HFFc6 (cell line): Measurements from ENCODE around the gene DEPDC4. TPM values are rescaled to one million over a fixed set of nuclear protein-coding genes. Genes with fewer than 3 reads are reported as not detected.

Experiments
- DNase-seq: peaks from one replicate; pipeline ENCODE4 v3.0.0-alpha.2; 2018
- H3K27ac Mint-ChIP-seq: 2 replicates; pipeline ENCODE4 v1.8.0; 2020; ENCODE audit warnings: mild to moderate bottlenecking, mixed read lengths
- H3K27me3 Mint-ChIP-seq: 2 replicates; pipeline ENCODE4 v1.8.0; 2021; ENCODE audit warnings: mild to moderate bottlenecking, moderate library complexity, mixed read lengths; ENCODE audit not compliant: insufficient read depth
- H3K36me3 Mint-ChIP-seq: 2 replicates; pipeline ENCODE4 v1.8.0; 2021; ENCODE audit warnings: low read depth, mixed read lengths
- H3K4me1 Mint-ChIP-seq: 2 replicates; pipeline ENCODE4 v1.8.0; 2020; ENCODE audit warnings: low read depth, mixed read lengths
- H3K4me3 Mint-ChIP-seq: 2 replicates; pipeline ENCODE4 v1.8.0; 2020; ENCODE audit warnings: mild to moderate bottlenecking, moderate library complexity, mixed read lengths
- H3K9me3 Mint-ChIP-seq: 2 replicates; pipeline ENCODE4 v1.8.0; 2020; ENCODE audit warnings: mild to moderate bottlenecking, mixed read lengths
- CTCF ChIP-seq: fragments of 200-600 bp; sonication (generic); IDR thresholded peaks from 2 replicates; pipeline ENCODE4 v1.5.0; 2021; ENCODE audit warnings: antibody characterized with exemption, mild to moderate bottlenecking
- total RNA-seq, 6 experiments: library from RNA; stranded (reverse); fragmentation: NEBNext Ultra II Directional; extraction: Animal tissue kit (Norgen Biotek cat#: 25700); gene quantifications; 2 replicates in 1 of 6; 3 replicates in 5 of 6; pipeline ENCODE4 v1.2.3, GENCODE V29; 2021

DEPDC4 gene
- total RNA-seq, 6 experiments from 2014 or later: 0.73 to 1.5 (median 1.3) TPM

- no peak overlapping the region for H3K4me3 Mint-ChIP-seq
- no peak for TF ChIP-seq CTCF
- no peak for DNase-seq
- H3K9me3 Mint-ChIP-seq: no peaks in the 10 kb centered on the region
- no peaks in the 10 kb centered on the region for H3K36me3 Mint-ChIP-seq
- H3K4me1 Mint-ChIP-seq: no peaks in the 10 kb centered on the region
- no peak overlapping the region for H3K27ac Mint-ChIP-seq
- H3K27me3 Mint-ChIP-seq: no peaks in the 10 kb centered on the region
Observed at GRCh38 chr12:100216337-100216736, 50.5 kb downstream of the DEPDC4 start.

GRCh38 chr12:100215209-100215608, 51.7 kb downstream of the DEPDC4 start:
- Mint-ChIP-seq H3K27me3 (no peaks in the 10 kb centered on the region), H3K9me3 (no peaks in the 10 kb centered on the region), H3K4me1 (no peaks in the 10 kb centered on the region), H3K27ac (no peak overlapping the region), H3K36me3 (no peaks in the 10 kb centered on the region), H3K4me3 (no peak overlapping the region)
- DNase-seq: no peak
- no peak for TF ChIP-seq CTCF

GRCh38 chr12:100214518-100214917, 52.4 kb downstream of the DEPDC4 start:
- TF ChIP-seq CTCF: no peak
- H3K4me1 Mint-ChIP-seq: no peaks in the 10 kb centered on the region
- no peaks in the 10 kb centered on the region for H3K36me3 Mint-ChIP-seq
- H3K9me3 Mint-ChIP-seq: no peaks in the 10 kb centered on the region
- no peak for DNase-seq
- H3K4me3 Mint-ChIP-seq: no peak overlapping the region
- H3K27me3 Mint-ChIP-seq: no peaks in the 10 kb centered on the region
- no peak overlapping the region for H3K27ac Mint-ChIP-seq

GRCh38 chr12:100213016-100213891, 53.6 kb downstream of the DEPDC4 start:
- Mint-ChIP-seq H3K4me3 (no peak overlapping the region), H3K27ac (no peak overlapping the region), H3K4me1 (no peaks in the 10 kb centered on the region), H3K9me3 (no peaks in the 10 kb centered on the region), H3K27me3 (no peaks in the 10 kb centered on the region), H3K36me3 (no peaks in the 10 kb centered on the region; the same call in 1 of the 2 replicates)
- DNase-seq: no peak
- no peak for TF ChIP-seq CTCF

GRCh38 chr12:100211698-100212097, 55.2 kb downstream of the DEPDC4 start:
- Mint-ChIP-seq H3K4me1 (no peaks in the 10 kb centered on the region), H3K9me3 (no peaks in the 10 kb centered on the region), H3K27me3 (no peaks in the 10 kb centered on the region), H3K36me3 (no peaks in the 10 kb centered on the region; the same call in 1 of the 2 replicates), H3K27ac (no peak overlapping the region), H3K4me3 (no peak overlapping the region)
- TF ChIP-seq CTCF: no peak
- no peak for DNase-seq
